C4-2B (cell line): ENCODE measurements around the gene USP6NL.
"Not testable (repeated sequence)": the region's sequence is repeated elsewhere in the genome, so short reads cannot be mapped to it uniquely, and the experiment has no call there.

Experiments
- H3K27ac ChIP-seq: fragments of 450-650 bp; 2 replicates; pipeline ENCODE4 v1.5.1; 2017
- CTCF ChIP-seq: fragments of 450-650 bp; conservative IDR thresholded peaks from 2 replicates; pipeline ENCODE4 v1.5.1; 2017; ENCODE audit warnings: mild to moderate bottlenecking
- ZFX ChIP-seq: fragments of 450-650 bp; IDR thresholded peaks from 2 replicates; pipeline ENCODE4 v1.6.1; 2017

The USP6NL gene

GRCh38 chr10:11631890-11632587 lies 20.6 kb upstream of the USP6NL start:
- TF ChIP-seq ZFX, result no peak
- TF ChIP-seq CTCF, result no peak
- no peak overlapping the region for H3K27ac ChIP-seq

- no peak overlapping the region for H3K27ac ChIP-seq
- TF ChIP-seq CTCF, result no peak
- TF ChIP-seq ZFX, result no peak
These were observed 19.8 kb upstream of the USP6NL start for GRCh38 chr10:11631291-11631690.

GRCh38 chr10:11629731-11630130 lies 18.3 kb upstream of the USP6NL start:
- no peak overlapping the region for H3K27ac ChIP-seq
- no peak for TF ChIP-seq ZFX
- no peak for TF ChIP-seq CTCF

- H3K27ac ChIP-seq, result not testable (repeated sequence)
These were observed 16.5 kb upstream of the USP6NL start for GRCh38 chr10:11627941-11628340.

GRCh38 chr10:11626071-11626470 lies 14.6 kb upstream of the USP6NL start:
- TF ChIP-seq ZFX, result no peak
- TF ChIP-seq CTCF, result no peak
- H3K27ac ChIP-seq, result no peak overlapping the region

- TF ChIP-seq CTCF (no peak), ZFX (no peak)
- H3K27ac ChIP-seq, result no peak overlapping the region
These were observed 13.7 kb upstream of the USP6NL start for GRCh38 chr10:11625019-11625735.

- H3K27ac ChIP-seq, result no peak overlapping the region
- no peak for TF ChIP-seq CTCF
- no peak for TF ChIP-seq ZFX
These were observed 5.8 kb upstream of the USP6NL start for GRCh38 chr10:11617233-11617632.

- TF ChIP-seq ZFX (no peak), CTCF (no peak)
- no peak overlapping the region for H3K27ac ChIP-seq
These were observed 4.6 kb upstream of the USP6NL start for GRCh38 chr10:11616021-11616420.
